Body of pancreas (tissue), 4 donors: ENCODE measurements around the gene ATE1. TPM values are rescaled to one million over a fixed set of nuclear protein-coding genes. Genes with fewer than 3 reads are reported as not detected.
A peak's percentile ranks its signal among the peaks of the same experiment; 100 is the strongest.

Source experiments
- ATAC-seq: fragments of 150-250 bp; one replicate; pipeline ENCODE4 v1.9.1; 2016
- DNase-seq, 4 donors: peaks; one replicate each; pipeline ENCODE4 v3.0.0-alpha.2; 2019
- H3K27ac ChIP-seq, 4 donors: fragments of 200-600 bp; sonication (generic); 1 replicate in 3 of 4; 2 replicates in 1 of 4; pipeline versions ENCODE4 v1.5.1 to v1.6.1; 2016 to 2019; ENCODE audit warnings: mild to moderate bottlenecking in 1 of 4, mixed read lengths in 1 of 4, moderate library complexity in 1 of 4
- H3K27me3 ChIP-seq, 2 donors: fragments of 200-600 bp; sonication (generic); one replicate each; pipeline ENCODE4 v1.6.0; 2016; ENCODE audit warnings: mild to moderate bottlenecking in 1 of 2
- H3K36me3 ChIP-seq, 2 donors: fragments of 200-600 bp; sonication (generic); replicated peaks in 1 of 2; 2 replicates each; pipeline ENCODE4 v1.5.1; 2016; ENCODE audit warnings: low read depth in 2 of 2; ENCODE audit not compliant: insufficient read depth in 1 of 2
- H3K4me1 ChIP-seq: fragments of 200-600 bp; sonication (generic); one replicate; pipeline ENCODE4 v1.6.0; 2016
- H3K4me3 ChIP-seq, 2 donors: fragments of 200-600 bp; sonication (generic); 1 replicate in 1 of 2; 2 replicates in 1 of 2; pipeline ENCODE4 v1.5.1; 2016 to 2019
- H3K9me3 ChIP-seq, 3 donors: fragments of 200-600 bp; sonication (generic); 1 replicate in 2 of 3; 2 replicates in 1 of 3; pipeline ENCODE4 v1.5.1; 2016
- CTCF ChIP-seq, 7 experiments: fragments of 450-650 bp in 4 of 7; fragments of 200-600 bp in 3 of 7; sonication (generic) in 3 of 7; IDR thresholded peaks; one replicate each; pipeline ENCODE4 v1.5.1; 2016 to 2019; ENCODE audit warnings: antibody characterized with exemption in 7 of 7
- POLR2A ChIP-seq, 3 donors: fragments of 450-650 bp; IDR thresholded peaks; one replicate each; pipeline ENCODE4 v1.6.1; 2016; ENCODE audit warnings: antibody characterized with exemption in 3 of 3, mild to moderate bottlenecking in 2 of 3
- WGBS, 2 donors: methylation state at CpG; one replicate each; pipeline ENCODE4 v1.1.5; 2017; 5-methylcytosine and 5-hydroxymethylcytosine counted together
- intact Hi-C: fragments of 100-400 bp; cut with DNase I; formaldehyde crosslinking; loops from one replicate; pipeline ENCODE4 v1.15.1; 2023
- total RNA-seq, 2 donors: library from RNA; depleted of rRNA; stranded (reverse); fragments of >200 nt; gene quantifications; one replicate each; pipeline ENCODE4 v1.1.0, GENCODE V29; 2016

Gene ATE1
- total RNA-seq, 2 donors from 2014 or later, result 15.0 to 19.8 TPM

- intact Hi-C loops, result loop anchor here (5.0 kb wide), 1 partner anchor 65 kb away; no protein-coding TSS in a partner anchor
- WGBS, 2 donors, result 33 to 35% methylated on average over 7 of the region's 7 CpGs
- ATAC-seq, result peak; percentile 78
These were observed 40.7 kb downstream of the ATE1 start for GRCh38 chr10:121886997-121887622.

GRCh38 chr10:121886181-121886580 is 41.6 kb downstream of the ATE1 start:
- WGBS, 2 donors, result 88 to 94% methylated on average over 5 of the region's 5 CpGs
- no peak for ATAC-seq
- intact Hi-C loops, result loop anchor here (5.0 kb wide), 1 partner anchor 64 kb away; no protein-coding TSS in a partner anchor

More at GRCh38 chr10:121886997-121887622, 40.7 kb downstream of the ATE1 start:
- Histone ChIP-seq H3K27me3 (no peaks in the 10 kb centered on the region), H3K27ac (no peak overlapping the region), H3K4me3 (no peak overlapping the region), H3K36me3 (no peaks in the 10 kb centered on the region), H3K9me3 (no peaks in the 10 kb centered on the region), H3K4me1 (no peaks in the 10 kb centered on the region)
- TF ChIP-seq POLR2A (IDR thresholded peaks at IDR 0.05) (no peak), CTCF (IDR thresholded peaks at IDR 0.05) (peak; percentile 68 to 86 (median 75))
- DNase-seq, result peak; percentile 59 to 75 (median 62)

GRCh38 chr10:121880895-121881294 is 46.9 kb downstream of the ATE1 start:
- no peak for TF ChIP-seq POLR2A (IDR thresholded peaks at IDR 0.05)
- no peaks in the 10 kb centered on the region for H3K9me3 ChIP-seq
- H3K36me3 ChIP-seq, result no peaks in the 10 kb centered on the region
- DNase-seq (no peak), ATAC-seq (no peak)
- no peaks in the 10 kb centered on the region for H3K4me1 ChIP-seq
- intact Hi-C loops, result no loop called here
- H3K27ac ChIP-seq, result no peak overlapping the region
- H3K4me3 ChIP-seq, result no peak overlapping the region
- H3K27me3 ChIP-seq, result no peaks in the 10 kb centered on the region

More at GRCh38 chr10:121886181-121886580, 41.6 kb downstream of the ATE1 start:
- Histone ChIP-seq H3K27ac (no peak overlapping the region), H3K4me1 (no peaks in the 10 kb centered on the region), H3K36me3 (no peaks in the 10 kb centered on the region), H3K27me3 (no peaks in the 10 kb centered on the region), H3K4me3 (no peak overlapping the region), H3K9me3 (no peaks in the 10 kb centered on the region)
- no peak for TF ChIP-seq POLR2A (IDR thresholded peaks at IDR 0.05)
- TF ChIP-seq CTCF (IDR thresholded peaks at IDR 0.05), result no peak
- DNase-seq, result no peak

- intact Hi-C loops, result no loop called here
- ATAC-seq (no peak), DNase-seq (no peak)
- no peak for TF ChIP-seq POLR2A (IDR thresholded peaks at IDR 0.05)
- no peak for TF ChIP-seq CTCF (IDR thresholded peaks at IDR 0.05)
- H3K9me3 ChIP-seq, result no peaks in the 10 kb centered on the region
- H3K4me3 ChIP-seq, result no peak overlapping the region
- H3K4me1 ChIP-seq, result no peaks in the 10 kb centered on the region
- WGBS, 2 donors, result 85 to 89% methylated on average over 4 of the region's 4 CpGs
- H3K27me3 ChIP-seq, result no peaks in the 10 kb centered on the region
- H3K27ac ChIP-seq, result no peak overlapping the region
- H3K36me3 ChIP-seq, result no peaks in the 10 kb centered on the region
These were observed 48.4 kb downstream of the ATE1 start for GRCh38 chr10:121879476-121879875.

- Histone ChIP-seq H3K9me3 (no peaks in the 10 kb centered on the region), H3K27ac (no peak overlapping the region), H3K4me3 (no peak overlapping the region), H3K27me3 (no peaks in the 10 kb centered on the region), H3K4me1 (no peaks in the 10 kb centered on the region), H3K36me3 (peaks cover 0 to 3% of the 10 kb centered on the region in 2 donors)
- ATAC-seq (no peak), DNase-seq (no peak)
- TF ChIP-seq CTCF (IDR thresholded peaks at IDR 0.05) (no peak), POLR2A (IDR thresholded peaks at IDR 0.05) (no peak)
- intact Hi-C loops, result no loop called here
- 86 to 94% methylated on average over 3 of the region's 3 CpGs for WGBS, 2 donors
These were observed 54.6 kb downstream of the ATE1 start for GRCh38 chr10:121873236-121873635.
